Mesendoderm (in vitro differentiated cells): ENCODE data around the gene ADCYAP1.

ENCODE experiments used
- DNase-seq: peaks from one replicate; pipeline ENCODE4 v3.0.0; 2013
- H2AK5ac ChIP-seq: 2 replicates; pipeline ENCODE4 v1.6.1; 2013; ENCODE audit warnings: low read length, inconsistent platforms
- H2BK120ac ChIP-seq: 2 replicates; pipeline ENCODE4 v1.6.1; 2013; ENCODE audit warnings: low read depth, mild to moderate bottlenecking, low read length, moderate library complexity, mixed read lengths
- H2BK15ac ChIP-seq: replicated peaks from 2 replicates; pipeline ENCODE4 v1.6.1; 2013; ENCODE audit warnings: low read depth, mild to moderate bottlenecking, moderate library complexity
- H2BK5ac ChIP-seq: 2 replicates; pipeline ENCODE4 v1.6.1; 2013; ENCODE audit warnings: low read length, inconsistent platforms
- H3K18ac ChIP-seq: 2 replicates; pipeline ENCODE4 v1.6.1; 2013; ENCODE audit warnings: mild to moderate bottlenecking, low read length, mixed read lengths
- H3K23ac ChIP-seq: one replicate; pipeline ENCODE4 v1.6.1; 2013; ENCODE audit warnings: low read length
- H3K27ac ChIP-seq: 2 replicates; pipeline ENCODE4 v1.5.1; 2013; ENCODE audit warnings: low read depth, mild to moderate bottlenecking, inconsistent platforms, low read length, moderate library complexity
- H3K27me3 ChIP-seq: 2 replicates; pipeline ENCODE4 v1.6.1; 2013; ENCODE audit warnings: low read length, control low read depth, mild to moderate bottlenecking, inconsistent platforms; ENCODE audit not compliant: insufficient read depth, poor library complexity
- H3K36me3 ChIP-seq: 2 replicates; pipeline ENCODE4 v1.6.1; 2013; ENCODE audit warnings: low read length, inconsistent platforms; ENCODE audit not compliant: control insufficient read depth, insufficient read depth
- H3K4ac ChIP-seq: one replicate; pipeline ENCODE4 v1.6.1; 2013; ENCODE audit warnings: low read depth, mild to moderate bottlenecking, low read length, moderate library complexity
- H3K4me1 ChIP-seq: 2 replicates; pipeline ENCODE4 v1.6.1; 2013; ENCODE audit warnings: low read depth, low read length, inconsistent platforms; ENCODE audit not compliant: control insufficient read depth
- H3K4me2 ChIP-seq: 2 replicates; pipeline ENCODE4 v1.6.1; 2013; ENCODE audit warnings: low read length
- H3K4me3 ChIP-seq: 2 replicates; pipeline ENCODE4 v1.5.1; 2013; ENCODE audit warnings: mild to moderate bottlenecking, low read length
- H3K56ac ChIP-seq: one replicate; pipeline ENCODE4 v1.6.1; 2013; ENCODE audit warnings: low read length
- H3K79me1 ChIP-seq: 2 replicates; pipeline ENCODE4 v1.6.1; 2013; ENCODE audit warnings: low read length, inconsistent platforms
- H3K79me2 ChIP-seq: 2 replicates; pipeline ENCODE4 v1.6.1; 2013; ENCODE audit warnings: mild to moderate bottlenecking, low read length; ENCODE audit not compliant: control insufficient read depth, insufficient read depth
- H3K9ac ChIP-seq: 2 replicates; pipeline ENCODE4 v1.6.1; 2013; ENCODE audit warnings: low read length, inconsistent platforms
- H4K5ac ChIP-seq: one replicate; pipeline ENCODE4 v1.6.1; 2013; ENCODE audit warnings: low read length
- H4K8ac ChIP-seq: one replicate; pipeline ENCODE4 v1.6.1; 2013; ENCODE audit warnings: low read depth, mild to moderate bottlenecking, control low read depth, low read length, moderate library complexity
- WGBS: extraction: QIAGEN DNeasy Blood & Tissue Kit; methylation state at CpG from one replicate; pipeline ENCODE4 v1.1.7; 2013; ENCODE audit warnings: low lambda C conversion rate, missing lambda C conversion rate; ENCODE audit not compliant: insufficient coverage; ENCODE audit errors: extremely low coverage; 5-methylcytosine and 5-hydroxymethylcytosine counted together

Gene ADCYAP1

DNA sequence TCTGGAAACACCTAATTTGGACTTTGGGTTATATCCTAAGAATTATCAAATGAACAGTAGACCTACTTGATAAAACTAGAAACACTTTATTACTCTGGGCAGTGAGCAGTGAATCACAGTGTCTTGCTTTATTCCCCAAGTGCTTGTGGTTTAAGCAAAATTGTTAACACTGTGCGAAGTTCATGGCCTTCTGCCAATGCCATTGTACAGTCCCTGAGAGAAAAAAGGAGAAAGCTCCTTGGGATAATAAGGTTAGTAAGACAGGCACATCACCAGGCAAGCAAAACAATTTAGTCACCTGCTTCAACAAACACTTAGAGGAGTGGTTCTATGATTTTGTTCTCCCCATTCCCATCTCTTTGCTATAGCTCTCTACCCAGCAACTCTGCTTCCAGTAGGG, 39.8 kb downstream of the ADCYAP1 start:
- Histone ChIP-seq H3K4ac (no peak overlapping the region), H4K5ac (no peak overlapping the region), H2BK120ac (no peak overlapping the region), H3K18ac (no peak overlapping the region), H4K8ac (no peak overlapping the region), H3K56ac (no peak overlapping the region), H3K4me2 (no peak overlapping the region), H2BK5ac (no peak overlapping the region), H3K27me3 (no peaks in the 10 kb centered on the region), H2BK15ac (no peak overlapping the region), H3K27ac (no peak overlapping the region), H3K79me2 (no peaks in the 10 kb centered on the region), H2AK5ac (no peak overlapping the region), H3K4me1 (no peaks in the 10 kb centered on the region), H3K23ac (no peak overlapping the region), H3K36me3 (no peaks in the 10 kb centered on the region), H3K4me3 (no peak overlapping the region), H3K9ac (no peak overlapping the region), H3K79me1 (no peaks in the 10 kb centered on the region)
- DNase-seq: no peak
- no CpG with 5 or more reads among the region's 1 CpG for WGBS

DNA sequence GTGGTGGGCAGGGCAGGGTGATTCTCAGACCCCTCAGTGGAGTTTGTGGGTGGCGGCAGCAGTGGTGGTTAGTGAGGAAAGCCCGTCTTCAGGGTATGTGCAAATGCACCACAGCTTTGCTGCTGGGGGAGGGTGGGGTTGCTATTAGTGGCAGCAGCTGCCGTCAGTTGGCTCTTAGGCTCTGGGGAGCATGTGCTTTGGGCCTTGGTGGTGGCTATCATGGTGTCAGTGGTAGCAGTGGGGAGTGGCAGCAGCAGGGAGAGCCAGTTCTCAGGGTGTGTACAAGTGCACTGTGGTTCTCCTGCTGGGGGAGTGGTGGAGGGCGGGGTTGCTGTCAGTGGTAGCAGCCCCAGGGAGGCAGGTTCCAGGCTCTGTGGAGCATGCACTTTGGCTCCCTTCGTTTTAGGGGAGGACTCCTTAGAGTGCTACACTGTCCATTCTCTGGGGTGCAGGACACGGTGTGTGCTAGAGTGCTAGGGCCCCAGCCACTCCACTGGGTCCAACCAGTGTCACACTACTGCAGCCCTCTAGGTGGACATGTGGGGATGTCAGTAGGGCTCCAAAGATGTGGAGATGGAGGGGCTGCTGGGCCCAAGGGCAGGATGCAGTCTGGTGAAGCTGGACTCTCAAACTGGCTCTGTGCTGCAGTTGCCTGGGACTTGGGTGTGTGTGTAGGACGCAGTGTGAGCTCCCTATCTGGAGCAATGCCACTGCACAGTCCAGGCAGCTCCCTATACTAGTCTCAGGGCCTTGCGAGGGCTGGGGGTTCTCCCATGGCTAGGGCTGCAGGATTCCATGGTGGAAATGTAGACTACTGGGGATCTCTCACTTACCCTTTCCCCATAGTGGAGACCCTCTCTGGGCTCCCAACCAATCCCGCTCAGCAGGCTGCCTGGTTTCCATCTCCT, 45.3 kb downstream of the ADCYAP1 start:
- Histone ChIP-seq H2BK15ac (no peak overlapping the region), H2BK5ac (no peak overlapping the region), H3K4me3 (no peak overlapping the region), H3K9ac (no peak overlapping the region), H3K27ac (no peak overlapping the region), H2AK5ac (no peak overlapping the region), H3K4me2 (no peak overlapping the region), H3K27me3 (no peaks in the 10 kb centered on the region), H3K79me2 (no peaks in the 10 kb centered on the region), H4K8ac (no peak overlapping the region), H3K18ac (no peak overlapping the region), H4K5ac (no peak overlapping the region), H3K56ac (no peak overlapping the region), H3K4ac (no peak overlapping the region), H3K36me3 (no peaks in the 10 kb centered on the region), H3K23ac (no peak overlapping the region), H3K79me1 (no peaks in the 10 kb centered on the region), H2BK120ac (no peak overlapping the region), H3K4me1 (no peaks in the 10 kb centered on the region)
- no CpG with 5 or more reads among the region's 9 CpGs for WGBS
- DNase-seq: no peak

DNA sequence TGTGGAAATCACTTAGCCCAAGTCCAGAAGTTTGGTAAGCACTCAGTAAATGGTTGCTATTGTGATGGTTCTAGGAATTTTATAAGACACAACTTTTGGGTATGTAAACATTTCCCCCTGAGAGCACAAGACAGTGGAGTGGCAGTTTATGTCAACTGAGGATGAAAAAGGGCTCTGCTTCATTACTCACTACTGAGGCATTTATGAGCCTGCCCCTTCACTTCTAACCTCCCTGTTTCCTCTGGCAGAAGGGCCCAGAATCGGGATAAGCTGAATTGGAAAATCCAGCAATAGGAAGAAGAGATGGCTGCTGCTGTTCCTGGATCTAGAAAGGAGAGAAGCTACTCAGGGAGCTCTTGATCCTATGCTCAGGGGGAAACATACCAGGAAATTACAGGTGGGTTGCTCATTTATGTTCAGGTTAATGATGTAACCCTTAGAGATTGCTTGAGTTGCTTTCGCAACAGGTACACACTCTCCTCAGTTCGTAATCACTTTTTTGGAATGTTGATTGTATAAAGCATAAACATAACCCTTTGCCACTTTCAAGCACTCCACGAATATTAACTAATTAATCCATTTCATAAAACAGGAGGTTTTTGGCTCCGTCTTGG, 46.3 kb downstream of the ADCYAP1 start:
- Histone ChIP-seq H3K27me3 (no peaks in the 10 kb centered on the region), H4K8ac (no peak overlapping the region), H2BK5ac (no peak overlapping the region), H2BK120ac (no peak overlapping the region), H3K36me3 (no peaks in the 10 kb centered on the region), H2BK15ac (no peak overlapping the region), H3K27ac (no peak overlapping the region), H3K9ac (no peak overlapping the region), H4K5ac (no peak overlapping the region), H3K56ac (no peak overlapping the region), H2AK5ac (no peak overlapping the region), H3K23ac (no peak overlapping the region), H3K79me2 (no peaks in the 10 kb centered on the region), H3K4me3 (no peak overlapping the region), H3K79me1 (no peaks in the 10 kb centered on the region), H3K4me1 (no peaks in the 10 kb centered on the region), H3K18ac (no peak overlapping the region), H3K4me2 (no peak overlapping the region), H3K4ac (no peak overlapping the region)
- no peak for DNase-seq
- WGBS: no CpG with 5 or more reads among the region's 5 CpGs

DNA sequence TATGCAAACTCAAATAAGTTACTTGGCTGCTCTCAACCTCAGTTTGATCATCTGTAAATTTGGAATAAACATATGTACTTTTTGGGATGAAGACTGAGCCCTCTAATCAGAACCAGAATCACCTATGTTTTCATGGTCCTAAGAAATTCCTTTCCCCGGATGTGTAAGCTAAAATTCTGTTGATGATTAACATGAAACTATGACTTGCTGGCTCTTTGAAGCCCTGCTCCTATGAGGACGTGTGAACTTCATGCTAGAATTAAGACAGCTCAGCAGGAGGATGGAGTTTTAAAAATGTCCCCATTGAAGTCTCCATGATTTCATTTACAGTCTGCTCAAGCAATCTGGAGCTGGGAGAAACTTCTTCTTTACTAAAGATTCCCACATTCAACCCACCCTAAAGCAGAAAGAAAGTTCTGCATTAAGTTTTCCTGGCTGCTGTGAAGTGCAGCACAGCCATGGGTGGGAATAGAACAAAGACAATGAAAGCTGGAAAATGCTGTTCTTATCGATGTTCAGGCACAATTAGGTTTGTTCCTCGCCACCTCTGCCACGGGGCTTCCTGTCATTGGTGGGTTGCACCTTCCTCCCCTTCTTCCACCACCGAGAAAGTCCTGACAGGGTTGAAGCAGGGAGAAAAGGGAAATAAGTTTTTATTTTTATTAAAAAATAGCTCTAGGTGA, 50.9 kb downstream of the ADCYAP1 start:
- Histone ChIP-seq H2BK120ac (no peak overlapping the region), H3K27me3 (no peaks in the 10 kb centered on the region), H2BK15ac (no peak overlapping the region), H3K4ac (no peak overlapping the region), H3K4me1 (no peaks in the 10 kb centered on the region), H3K23ac (no peak overlapping the region), H3K18ac (no peak overlapping the region), H4K8ac (no peak overlapping the region), H2BK5ac (no peak overlapping the region), H4K5ac (no peak overlapping the region), H3K9ac (no peak overlapping the region), H3K56ac (no peak overlapping the region), H3K79me1 (no peaks in the 10 kb centered on the region), H2AK5ac (no peak overlapping the region), H3K79me2 (no peaks in the 10 kb centered on the region), H3K36me3 (no peaks in the 10 kb centered on the region), H3K4me3 (no peak overlapping the region), H3K27ac (no peak overlapping the region), H3K4me2 (no peak overlapping the region)
- WGBS: no CpG with 5 or more reads among the region's 6 CpGs
- no peak for DNase-seq

DNA sequence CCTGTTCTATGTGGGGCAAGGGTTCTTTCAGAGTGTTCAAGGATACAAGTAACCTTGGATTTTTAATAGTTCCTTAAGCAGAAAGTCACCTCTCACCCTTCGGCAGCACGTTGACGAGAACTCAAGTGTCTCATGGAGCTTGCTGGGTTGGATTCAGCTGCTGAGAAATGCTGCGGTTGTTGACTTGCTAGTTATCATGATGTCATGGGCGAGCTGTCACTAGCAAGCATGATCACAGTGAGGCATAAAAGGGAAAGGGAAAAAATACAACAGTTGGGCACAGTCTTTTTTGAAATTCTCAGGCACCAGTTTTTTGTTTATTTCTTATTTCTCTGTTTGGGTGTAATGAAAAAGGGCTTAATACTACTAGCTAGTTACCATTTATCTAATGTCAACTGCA, 53.2 kb downstream of the ADCYAP1 start:
- no peak overlapping the region for H2BK5ac ChIP-seq
- no peak overlapping the region for H3K4ac ChIP-seq
- no peaks in the 10 kb centered on the region for H3K79me2 ChIP-seq
- H3K9ac ChIP-seq: no peak overlapping the region
- no peak overlapping the region for H3K4me2 ChIP-seq
- H4K8ac ChIP-seq: no peak overlapping the region
- no peak overlapping the region for H3K4me3 ChIP-seq
- no peaks in the 10 kb centered on the region for H3K36me3 ChIP-seq
- H3K27ac ChIP-seq: no peak overlapping the region
- H3K18ac ChIP-seq: no peak overlapping the region
- DNase-seq: no peak
- WGBS: no CpG with 5 or more reads among the region's 5 CpGs
- no peaks in the 10 kb centered on the region for H3K27me3 ChIP-seq
- H3K79me1 ChIP-seq: no peaks in the 10 kb centered on the region
- H2AK5ac ChIP-seq: no peak overlapping the region
- H4K5ac ChIP-seq: no peak overlapping the region
- H3K23ac ChIP-seq: no peak overlapping the region
- no peaks in the 10 kb centered on the region for H3K4me1 ChIP-seq
- no peak overlapping the region for H2BK120ac ChIP-seq
- no peak overlapping the region for H3K56ac ChIP-seq
- H2BK15ac ChIP-seq: no peak overlapping the region
